ENCODE measurements around the gene ST7.
A peak's percentile ranks its signal among the peaks of the same experiment; 100 is the strongest.

The ST7 gene

DNA sequence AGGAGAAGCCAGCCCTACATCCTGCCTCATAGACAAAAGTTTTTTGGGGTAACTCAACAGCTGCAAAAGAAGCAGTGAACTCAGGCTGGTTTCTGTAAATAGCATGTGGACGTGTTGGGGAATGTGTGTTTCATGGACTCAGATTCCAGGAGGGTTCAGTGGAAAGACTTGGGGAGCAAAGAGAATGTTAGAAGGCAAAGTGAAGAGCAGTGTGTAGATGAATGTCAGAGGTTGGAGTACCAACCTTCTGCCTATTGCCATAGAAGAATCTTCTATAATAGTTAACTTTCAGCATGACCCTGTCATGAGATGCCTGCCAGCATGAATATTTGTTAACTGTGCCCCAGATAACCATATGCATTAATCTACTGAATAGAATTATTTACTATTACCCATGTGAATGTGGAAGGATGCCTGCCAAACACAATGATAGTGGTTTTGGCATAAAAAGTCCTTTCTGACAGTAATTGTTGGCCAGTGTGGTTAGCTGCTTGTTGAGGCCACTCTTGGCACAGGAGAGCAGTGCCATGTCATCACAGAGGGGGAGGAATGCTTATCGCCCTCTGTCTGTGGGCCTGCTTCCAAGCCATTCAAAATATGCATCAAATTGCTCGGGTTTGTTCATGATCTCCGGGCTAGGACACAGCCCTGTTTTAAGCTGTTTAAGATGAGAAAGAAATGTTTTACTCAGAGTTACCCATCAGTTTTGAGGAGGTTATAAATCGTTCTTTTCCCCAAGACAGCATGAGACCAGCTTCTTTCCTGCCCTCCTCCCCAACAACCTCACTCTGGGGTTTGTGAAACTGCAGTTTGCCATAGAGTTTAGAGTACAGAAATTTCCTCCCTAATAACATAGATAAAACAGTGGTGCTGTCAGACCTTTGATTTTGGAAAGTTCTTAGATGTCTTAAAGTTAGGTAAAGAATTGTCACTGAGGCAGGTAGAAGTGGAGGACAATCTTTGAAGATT, 204.2 kb downstream of the ST7 start:
- DNase-seq (ENCODE audit: low spot score), result peak; percentile 48

DNA sequence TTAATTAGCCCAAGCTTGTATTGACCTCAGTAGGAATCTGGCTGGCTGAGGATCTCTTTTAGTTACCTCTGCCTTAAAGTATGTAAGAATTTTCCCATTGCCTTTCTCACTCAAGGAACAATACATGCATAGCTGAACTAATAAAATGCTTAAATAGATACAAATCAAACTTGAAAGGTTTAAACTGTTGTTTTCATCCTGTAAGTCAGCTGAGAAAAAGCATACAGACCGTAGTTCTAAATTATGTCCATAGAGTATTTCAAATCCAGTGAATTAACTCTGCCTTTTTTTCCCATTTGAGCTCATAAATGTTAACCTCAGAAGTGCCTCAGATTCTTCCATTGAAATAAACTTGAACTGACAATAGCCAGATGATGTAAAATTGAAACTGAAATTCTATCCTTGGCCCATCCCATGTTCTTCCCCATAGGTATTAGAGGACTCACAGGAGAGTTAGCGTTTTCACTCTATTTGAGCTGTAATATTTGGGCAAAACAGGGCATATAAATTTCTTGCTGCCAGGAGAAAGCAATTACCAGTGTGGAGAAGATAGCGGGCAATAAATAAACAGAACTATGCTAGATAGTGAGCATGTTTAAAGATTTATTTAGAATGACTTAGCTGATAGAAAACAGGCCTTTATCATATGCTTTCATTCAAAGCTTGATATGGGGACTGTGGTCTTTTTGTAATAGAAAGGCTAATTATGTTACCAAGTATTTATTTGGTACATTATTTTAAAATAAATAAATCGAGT, 205.8 kb downstream of the ST7 start:
- no peak for DNase-seq (ENCODE audit: low spot score)

DNA sequence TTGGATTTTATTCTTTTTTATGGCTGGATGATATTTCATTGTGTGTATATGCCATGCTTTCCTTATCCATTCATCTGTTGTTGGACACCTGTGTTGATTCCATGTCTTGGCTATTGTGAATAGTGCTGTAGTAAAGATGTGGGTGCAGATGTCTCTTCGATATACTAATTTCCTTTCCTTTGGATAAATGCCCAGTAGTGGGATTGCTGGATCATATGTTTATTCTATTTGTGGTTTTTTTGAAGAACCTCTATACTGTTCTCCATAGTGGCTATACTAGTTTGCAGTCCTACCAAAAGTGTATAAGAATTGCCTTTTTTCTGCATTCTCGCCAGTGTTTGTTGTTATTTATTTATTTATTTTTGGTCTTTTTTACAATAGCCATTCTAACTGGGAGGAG, 209.8 kb downstream of the ST7 start:
- DNase-seq (ENCODE audit: low spot score), result no peak

DNA sequence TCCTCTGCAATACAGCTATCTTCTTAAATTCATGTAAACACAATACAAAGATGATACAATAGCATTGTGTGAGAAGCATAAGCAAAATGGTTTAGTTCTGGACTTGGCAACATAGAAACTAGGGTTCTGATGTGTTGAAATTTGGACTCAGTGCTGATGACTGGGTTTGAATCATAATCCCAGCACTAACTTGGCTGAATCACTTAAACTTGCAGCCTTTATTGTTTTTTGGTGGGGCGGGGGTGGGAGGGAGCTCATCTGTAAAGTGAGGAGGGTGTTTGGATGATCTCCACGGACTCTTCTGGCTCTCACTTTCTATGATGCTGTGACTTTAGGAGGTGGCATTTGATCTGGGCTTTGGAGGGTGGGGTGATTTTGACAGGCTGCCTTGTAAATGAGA, 211.3 kb downstream of the ST7 start:
- no peak for DNase-seq (ENCODE audit: low spot score)

DNA sequence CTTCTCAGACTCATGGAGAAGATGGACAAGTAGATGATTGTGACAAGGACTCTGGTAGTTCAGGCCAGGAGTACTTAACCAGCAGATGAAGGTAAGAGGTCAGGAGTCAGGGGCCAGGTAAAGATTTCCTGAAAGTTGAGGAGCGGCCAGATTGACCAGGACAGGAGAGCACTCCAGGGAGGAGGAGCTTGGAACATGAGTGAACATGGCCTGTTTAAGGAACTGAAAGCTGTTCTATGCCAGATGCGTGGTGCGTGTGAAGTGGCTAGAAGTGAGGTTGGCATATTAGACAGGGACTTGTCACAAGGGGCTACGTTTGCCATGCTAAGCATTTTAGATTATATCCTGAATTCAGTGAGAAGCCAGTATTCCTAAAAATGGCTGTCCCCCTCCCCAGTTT, 212.4 kb downstream of the ST7 start:
- DNase-seq (ENCODE audit: low spot score), result no peak

DNA sequence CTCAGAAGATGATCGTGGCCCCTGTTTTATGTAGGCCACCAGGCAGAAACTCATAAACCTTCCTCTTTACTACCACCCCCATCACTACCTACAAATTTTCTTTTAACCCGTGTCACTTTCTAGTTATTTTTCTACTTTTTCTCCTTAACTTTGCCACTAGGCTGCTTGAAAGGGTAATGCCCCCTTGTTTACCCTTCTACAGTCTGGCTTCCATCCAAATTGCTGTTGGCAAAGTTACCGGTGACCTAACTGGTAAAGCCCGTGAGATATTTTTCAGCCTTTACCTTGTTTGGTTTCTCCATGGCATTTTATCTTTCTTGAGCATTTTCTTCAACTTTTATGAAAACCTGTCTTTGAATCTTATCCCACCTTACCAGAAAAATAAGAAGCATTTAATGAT, 216.6 kb downstream of the ST7 start:
- no peak for DNase-seq (ENCODE audit: low spot score)

DNA sequence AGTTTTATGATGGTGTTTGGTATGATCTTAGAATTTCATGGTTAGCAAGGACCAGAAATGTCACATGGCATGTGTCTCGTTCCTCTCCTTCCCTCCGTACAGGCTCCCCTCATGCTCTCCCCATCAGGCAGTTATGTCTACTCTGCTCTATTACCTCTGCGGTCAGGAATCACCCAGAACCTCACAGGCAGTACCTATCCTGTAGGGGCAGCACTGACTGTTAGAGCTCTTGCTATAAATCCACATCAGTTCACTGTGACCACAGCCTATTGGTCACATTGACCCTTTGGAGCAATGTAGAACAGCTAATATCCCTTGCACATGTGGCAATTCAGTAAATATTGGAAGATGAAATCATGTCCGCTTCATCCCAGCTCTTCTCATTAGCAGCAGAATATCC, 217.8 kb downstream of the ST7 start:
- DNase-seq (ENCODE audit: low spot score), result no peak

DNA sequence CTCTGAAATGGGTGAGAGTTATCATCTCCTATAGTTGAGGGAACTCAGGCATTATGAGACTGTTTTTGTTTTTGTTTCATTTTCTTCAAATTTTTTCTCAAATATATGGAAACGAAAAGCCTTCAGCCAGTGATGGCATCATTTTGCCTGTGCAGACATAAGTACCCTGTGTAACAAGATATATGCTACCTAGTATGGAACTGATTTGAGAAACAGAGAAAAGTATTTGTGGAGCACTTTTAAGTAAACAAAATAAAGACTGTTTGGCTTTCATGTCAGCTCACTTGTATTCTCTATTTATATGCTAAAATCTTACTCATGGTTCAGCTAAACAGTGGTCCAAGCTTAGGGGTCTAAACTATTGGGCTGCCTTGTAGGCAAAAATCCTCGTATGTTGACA, 219.0 kb downstream of the ST7 start:
- no peak for DNase-seq (ENCODE audit: low spot score)

DNA sequence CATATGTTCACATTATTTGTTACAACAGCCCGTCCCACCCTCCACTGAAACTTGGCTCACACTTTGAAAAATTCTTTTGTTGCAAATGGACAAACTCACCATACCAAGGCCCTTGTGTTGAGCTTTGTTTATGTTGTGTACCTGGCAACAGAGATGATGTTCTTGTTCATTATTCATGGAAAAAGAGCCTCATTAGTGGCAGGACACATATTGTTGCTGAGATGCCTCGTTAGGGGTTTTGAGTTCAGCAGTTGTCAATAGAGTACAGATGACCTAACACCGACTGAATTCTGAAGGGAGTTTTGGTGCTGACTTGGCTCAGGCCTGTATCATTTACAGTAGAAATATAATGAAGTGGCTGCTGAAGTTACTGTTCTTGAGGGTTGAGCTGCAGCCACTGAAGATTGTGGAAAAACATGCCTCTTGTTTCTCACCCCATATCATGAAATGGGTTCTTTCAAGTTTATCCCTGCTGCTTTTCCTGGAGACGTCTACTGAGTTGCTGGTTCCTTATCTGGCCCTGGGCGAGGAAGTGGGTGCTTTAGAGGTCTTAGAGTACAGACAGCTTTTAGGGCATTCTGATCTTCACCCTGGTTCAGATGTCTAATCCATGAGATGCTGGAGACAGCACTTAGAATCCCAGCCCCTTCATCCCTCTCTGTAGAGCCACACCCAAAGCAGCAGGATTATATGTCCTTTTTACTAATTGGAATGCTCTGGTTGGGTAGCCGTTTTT, 219.9 kb downstream of the ST7 start:
- DNase-seq (ENCODE audit: low spot score), result no peak

DNA sequence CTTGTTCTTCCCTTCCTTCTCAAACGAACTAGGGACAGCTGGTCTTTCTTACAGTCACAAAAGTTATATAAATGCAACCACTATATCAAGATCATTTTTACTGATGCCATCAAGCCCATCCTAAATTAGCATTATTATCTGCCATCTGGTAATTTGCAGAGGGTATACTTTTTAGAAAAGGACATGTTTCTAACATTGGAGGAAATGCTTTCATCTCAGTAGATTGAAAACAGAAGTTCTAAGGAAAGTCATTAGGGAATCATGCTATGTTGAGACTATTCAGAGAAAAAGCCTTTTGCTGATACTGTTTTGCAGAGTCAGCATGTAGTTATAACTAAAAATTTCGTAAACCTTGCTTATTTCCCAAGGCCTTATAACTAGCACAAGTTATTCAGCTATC, 222.9 kb downstream of the ST7 start:
- no peak for DNase-seq (ENCODE audit: low spot score)

DNA sequence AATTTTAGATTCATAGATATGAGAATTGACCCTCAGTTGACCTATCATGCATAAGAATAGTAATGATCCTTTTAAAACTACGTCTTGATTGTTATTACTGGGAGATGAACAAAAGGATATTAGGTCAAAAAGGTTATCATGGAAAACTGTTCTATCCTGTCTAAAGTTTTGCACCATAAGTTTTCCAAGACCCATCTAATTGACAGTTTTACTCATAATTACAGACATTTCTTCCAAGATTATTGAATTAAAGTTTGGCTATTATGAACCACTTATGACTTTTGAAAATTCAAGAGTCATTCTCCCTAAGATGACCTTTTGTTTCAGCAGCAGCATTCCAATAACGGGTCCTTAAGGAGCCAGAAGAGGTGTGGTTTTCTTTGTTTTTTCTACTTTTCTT, 225.3 kb downstream of the ST7 start:
- no peak for DNase-seq (ENCODE audit: low spot score)

DNA sequence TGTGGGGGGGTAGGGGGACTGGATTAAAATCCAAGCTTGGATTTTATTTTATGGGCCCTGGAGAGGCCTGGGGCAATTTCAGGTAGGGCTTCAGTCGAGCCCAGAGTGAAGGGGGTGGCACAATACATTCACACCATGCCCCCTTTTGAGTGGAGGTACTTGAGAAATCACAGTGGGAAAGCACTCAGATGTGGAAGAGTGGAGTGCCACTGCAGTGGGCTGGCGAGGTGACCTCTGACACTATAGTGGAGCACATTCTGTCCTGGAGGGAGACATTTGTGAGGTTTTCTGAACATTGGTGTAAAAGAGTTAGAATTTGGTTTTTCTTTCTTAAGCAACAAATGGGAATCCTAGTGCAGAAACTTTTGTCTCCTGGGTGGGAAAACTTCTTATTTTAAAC, 226.4 kb downstream of the ST7 start:
- DNase-seq (ENCODE audit: low spot score), result no peak

DNA sequence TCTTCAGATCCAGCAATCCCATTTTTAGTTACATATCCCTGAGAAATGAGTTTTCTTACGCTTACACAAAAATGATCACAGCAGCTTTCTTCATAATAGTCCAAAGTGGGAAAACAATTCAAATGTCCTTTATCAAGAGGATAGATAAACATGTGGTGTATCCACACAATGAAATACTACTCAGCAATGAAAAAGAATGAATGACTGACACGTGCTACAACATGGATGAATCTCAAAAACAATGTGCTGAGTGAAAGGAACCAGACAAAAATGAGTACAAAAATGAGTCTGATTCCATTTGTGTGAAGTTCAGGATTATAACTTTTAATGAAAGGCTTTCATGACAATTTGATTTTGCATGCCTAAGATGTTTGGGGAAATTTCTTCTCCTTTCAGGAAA, 230.4 kb downstream of the ST7 start:
- DNase-seq (ENCODE audit: low spot score), result no peak

DNA sequence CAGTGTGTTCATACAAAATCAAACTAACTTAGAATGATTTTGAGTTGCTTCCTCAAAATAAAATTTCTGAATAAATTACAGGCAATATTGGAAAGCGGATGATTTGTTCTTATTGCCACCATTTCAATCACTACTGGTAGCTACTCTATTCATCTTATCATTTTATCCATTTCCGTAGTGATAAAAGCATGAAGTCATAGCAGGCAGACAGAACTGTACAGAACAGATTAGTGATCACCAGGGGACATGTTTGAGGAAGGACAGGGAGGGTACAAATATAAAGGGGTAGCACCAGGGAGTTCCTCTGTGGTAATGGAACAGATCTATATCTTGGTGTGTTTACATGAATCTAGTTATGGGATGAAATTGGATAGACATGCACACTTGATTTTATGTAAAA, 231.1 kb downstream of the ST7 start:
- no peak for DNase-seq (ENCODE audit: low spot score)

DNA sequence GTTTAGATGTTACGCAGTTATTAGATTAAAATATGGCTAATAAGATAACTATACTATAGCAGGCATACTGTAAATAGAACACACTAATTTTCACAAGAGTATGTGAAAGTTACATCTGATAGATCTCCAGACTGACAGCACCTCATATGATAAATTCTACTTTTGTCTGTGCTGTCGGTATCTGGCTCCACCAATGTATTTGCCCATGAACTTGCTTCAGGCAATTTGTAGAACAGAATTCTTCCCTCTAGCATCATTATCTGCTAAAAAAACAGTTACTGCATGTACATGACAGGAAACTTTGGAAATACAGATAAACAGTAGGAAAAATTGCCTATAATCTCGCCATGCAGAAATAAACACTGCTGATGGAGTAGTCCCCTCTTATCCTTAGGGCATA, 231.8 kb downstream of the ST7 start:
- DNase-seq (ENCODE audit: low spot score), result no peak

DNA sequence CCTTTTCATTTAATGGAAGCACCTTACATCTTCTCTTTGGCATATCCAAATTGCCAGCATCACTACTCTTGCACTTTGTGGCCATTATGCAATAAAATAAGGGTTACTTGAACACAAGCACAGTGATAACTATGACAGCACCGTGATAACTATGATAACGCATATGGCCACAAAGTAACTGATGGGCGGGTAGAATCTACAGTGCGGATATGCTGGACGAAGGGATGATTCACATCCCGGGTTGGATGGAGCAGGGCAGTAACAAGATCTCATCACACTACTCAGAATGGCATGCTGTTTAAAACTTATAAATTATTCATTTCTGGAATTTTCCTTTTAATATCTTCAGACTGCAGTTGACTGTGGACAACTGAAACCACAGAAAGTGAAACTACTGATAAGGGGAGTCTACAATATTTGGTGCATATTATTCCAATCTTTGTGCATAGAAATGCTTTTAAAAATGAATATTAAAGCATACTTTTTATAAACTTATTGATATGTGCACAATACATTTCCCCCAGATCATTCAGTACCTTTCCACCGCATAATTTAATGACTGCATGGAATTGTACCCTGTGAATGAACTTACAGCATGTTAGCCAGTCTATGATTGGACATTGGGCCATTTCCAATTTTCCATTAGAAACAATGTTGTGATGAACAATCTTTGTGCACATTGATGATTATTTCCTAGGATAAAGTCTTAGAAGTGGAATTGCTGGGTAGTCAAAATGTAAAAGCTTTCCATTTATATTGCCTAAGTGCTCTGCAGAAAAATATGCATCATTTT, 233.1 kb downstream of the ST7 start:
- no peak for DNase-seq (ENCODE audit: low spot score)

DNA sequence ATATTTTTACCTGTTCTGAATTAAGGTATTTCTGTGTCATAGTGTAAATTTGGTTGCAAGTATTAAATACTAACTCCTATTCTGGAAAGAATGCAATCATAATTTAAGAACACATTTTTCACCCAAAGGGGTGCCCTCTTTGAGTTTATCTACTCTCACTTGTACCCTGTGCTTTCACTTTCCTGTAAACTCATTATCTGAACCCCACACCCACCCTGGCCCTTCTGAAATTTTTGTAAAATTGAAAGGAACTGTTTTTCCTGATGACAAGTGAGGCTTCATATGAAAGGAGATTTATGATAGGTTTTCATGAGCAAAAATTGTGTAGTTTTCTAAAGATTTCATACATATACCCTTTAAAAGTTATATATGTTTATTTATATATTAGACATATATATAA, 235.1 kb downstream of the ST7 start:
- DNase-seq (ENCODE audit: low spot score), result no peak

DNA sequence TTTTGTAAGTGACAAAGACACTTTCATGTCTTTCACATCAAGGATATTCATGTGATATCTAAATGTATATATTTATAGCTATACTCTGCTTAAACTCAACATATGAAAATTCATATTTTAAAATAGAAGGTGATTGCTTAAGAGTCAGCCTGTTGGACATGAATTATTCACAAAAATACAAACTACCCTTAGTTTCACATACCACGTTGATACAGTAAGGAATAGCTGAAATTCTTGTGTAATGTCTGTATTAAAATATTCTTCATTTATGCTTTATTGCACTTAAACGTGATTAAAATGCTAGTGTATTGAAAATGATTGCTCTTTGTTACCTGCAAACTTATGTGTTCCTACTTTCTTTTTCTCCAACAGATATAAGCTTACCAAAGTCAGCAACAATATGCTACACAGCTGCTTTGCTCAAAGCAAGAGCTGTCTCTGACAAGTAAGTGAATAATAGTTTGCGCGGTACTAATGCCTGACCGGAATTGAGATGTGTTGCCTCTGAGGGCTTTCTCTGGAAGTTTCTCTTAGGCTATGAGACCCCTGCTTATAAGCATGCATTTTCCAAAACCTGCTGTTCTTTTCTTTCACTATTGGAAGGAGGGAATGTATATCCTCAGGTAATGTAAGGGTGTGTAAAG, 235.8 kb downstream of the ST7 start:
- DNase-seq (ENCODE audit: low spot score), result no peak

DNA sequence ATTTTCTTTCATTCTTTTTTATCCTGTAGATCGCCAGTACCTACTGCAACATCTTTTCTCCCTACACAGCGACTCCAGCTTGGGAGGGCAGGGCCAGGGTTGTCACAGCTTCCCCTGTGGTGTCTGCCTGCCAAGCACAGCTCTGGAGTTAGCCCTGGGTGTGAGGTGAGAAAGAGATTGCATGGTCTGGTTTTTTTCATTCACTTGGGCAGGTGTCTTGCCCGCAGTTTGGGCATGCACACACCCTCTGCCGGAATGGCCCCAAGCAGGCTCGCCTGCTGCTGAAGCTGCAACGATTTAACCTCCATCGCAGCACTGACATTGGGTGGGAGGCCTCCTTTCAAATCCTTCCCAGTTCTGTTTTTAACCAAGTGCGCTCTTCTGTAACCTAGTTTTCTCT, 236.8 kb downstream of the ST7 start:
- no peak for DNase-seq (ENCODE audit: low spot score)

DNA sequence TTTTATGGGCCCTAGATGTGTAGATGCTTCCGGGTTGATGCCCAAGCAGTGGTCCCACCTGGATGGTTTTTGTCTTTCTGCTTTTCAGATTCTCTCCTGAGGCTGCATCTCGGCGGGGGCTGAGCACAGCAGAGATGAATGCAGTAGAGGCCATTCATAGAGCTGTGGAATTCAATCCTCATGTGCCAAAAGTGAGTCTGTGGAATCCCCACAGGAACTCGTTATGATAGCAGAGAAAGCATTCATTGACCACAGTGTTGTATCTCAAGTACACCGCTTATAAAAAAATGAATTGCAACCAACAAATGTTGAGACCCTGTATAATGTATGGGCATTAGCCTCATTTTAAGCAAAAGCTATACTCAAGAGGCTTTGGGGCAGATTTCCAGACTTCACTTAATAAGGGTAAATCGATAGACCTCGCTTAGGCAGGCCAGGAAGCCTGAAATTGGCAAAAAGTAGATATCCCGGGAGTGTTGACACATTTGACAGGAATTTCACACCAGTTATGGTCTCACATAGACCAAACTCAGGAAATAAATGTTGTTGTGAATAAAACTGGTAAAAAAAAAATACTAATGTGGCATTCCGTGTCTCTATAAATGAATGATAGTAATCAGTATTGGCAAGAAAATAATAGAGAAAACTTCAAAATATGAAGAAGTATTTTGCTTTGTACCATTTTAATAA, 237.6 kb downstream of the ST7 start:
- no peak for DNase-seq (ENCODE audit: low spot score)

DNA sequence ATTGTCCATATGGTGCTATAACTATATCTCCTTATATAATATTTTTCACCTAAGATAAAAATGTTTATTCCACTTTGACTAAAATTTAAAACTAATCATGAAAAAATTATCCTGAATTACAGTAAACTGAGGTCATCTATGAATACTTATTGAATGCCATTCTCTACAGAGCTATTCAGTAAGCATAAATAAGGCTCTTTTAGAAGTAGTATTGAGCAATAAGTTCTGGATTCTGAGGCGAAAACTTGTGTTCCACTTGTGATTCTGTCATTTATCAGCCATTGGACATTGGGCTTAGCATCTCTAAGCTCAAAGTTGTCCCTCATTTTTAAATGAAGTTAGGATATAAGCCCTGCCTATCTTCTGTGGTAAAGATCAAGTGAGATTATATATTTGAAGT, 238.8 kb downstream of the ST7 start:
- no peak for DNase-seq (ENCODE audit: low spot score)

All from hepatic stellate cell (primary cell).